Hepatocyte (in vitro differentiated cells): Measurements from ENCODE around the gene FGF1.

Experiments
- CTCF ChIP-seq: fragments of 200-600 bp; sonication (generic); IDR thresholded peaks from 2 replicates; pipeline ENCODE4 v1.5.1; 2016; ENCODE audit warnings: antibody characterized with exemption, mild to moderate bottlenecking; ENCODE audit not compliant: poor library complexity
- EZH2 ChIP-seq: fragments of 200-600 bp; sonication (generic); IDR thresholded peaks from 2 replicates; pipeline ENCODE4 v1.6.1; 2016; ENCODE audit warnings: antibody characterized with exemption, mild to moderate bottlenecking, borderline replicate concordance

GRCh38 chr5:142652563-142652962 is 33.3 kb downstream of the FGF1 start:
- TF ChIP-seq CTCF (no peak), EZH2 (no peak)
